Ascending aorta (tissue), 2 donors: Measurements from ENCODE around the gene CDC45. TPM values are rescaled to one million over a fixed set of nuclear protein-coding genes. Genes with fewer than 3 reads are reported as not detected.
A peak's percentile ranks its signal among the peaks of the same experiment; 100 is the strongest.
"Not testable (repeated sequence)": the region's sequence is repeated elsewhere in the genome, so short reads cannot be mapped to it uniquely, and the experiment has no call there.

Experiments used
- DNase-seq, 2 donors: peaks; one replicate each; pipeline ENCODE4 v3.0.0-alpha.2; 2019; ENCODE audit warnings: low spot score in 2 of 2
- H3K27ac ChIP-seq, 2 donors: fragments of 200-600 bp; sonication (generic); one replicate each; pipeline ENCODE4 v1.5.1; 2016 to 2017; ENCODE audit warnings: mild to moderate bottlenecking in 1 of 2
- H3K27me3 ChIP-seq: fragments of 200-600 bp; sonication (generic); one replicate; pipeline ENCODE4 v1.5.1; 2017
- H3K36me3 ChIP-seq, 2 donors: fragments of 200-600 bp; sonication (generic); one replicate each; pipeline ENCODE4 v1.5.1; 2016
- H3K4me1 ChIP-seq, 2 donors: fragments of 200-600 bp; sonication (generic); one replicate each; pipeline ENCODE4 v1.5.1; 2016 to 2017; ENCODE audit warnings: mild to moderate bottlenecking in 1 of 2
- H3K4me3 ChIP-seq, 2 donors: fragments of 200-600 bp; sonication (generic); one replicate each; pipeline ENCODE4 v1.5.1; 2016 to 2017; ENCODE audit warnings: mild to moderate bottlenecking in 1 of 2
- H3K9me3 ChIP-seq, 2 donors: fragments of 200-600 bp; sonication (generic); one replicate each; pipeline ENCODE4 v1.5.1; 2016
- intact Hi-C: fragments of 100-400 bp; cut with DNase I; formaldehyde crosslinking; loops from one replicate; pipeline ENCODE4 v1.15.1; 2023
- total RNA-seq: library from RNA; depleted of rRNA; stranded (reverse); fragments of >200 nt; gene quantifications from one replicate; pipeline ENCODE4 v1.1.0, GENCODE V29; 2016
- TF ChIP-seq, protein P1 (sequence below), 3 experiments: fragments of 200-600 bp in 2 of 3; fragments of 450-650 bp in 1 of 3; sonication (generic) in 2 of 3; IDR thresholded peaks; one replicate each; pipeline ENCODE4 v1.5.1; 2016 to 2019; ENCODE audit warnings: antibody characterized with exemption in 3 of 3, mild to moderate bottlenecking in 1 of 3, moderate library complexity in 1 of 3

The CDC45 gene
- total RNA-seq, 1 donor from 2014 or later, result not detected

DNA sequence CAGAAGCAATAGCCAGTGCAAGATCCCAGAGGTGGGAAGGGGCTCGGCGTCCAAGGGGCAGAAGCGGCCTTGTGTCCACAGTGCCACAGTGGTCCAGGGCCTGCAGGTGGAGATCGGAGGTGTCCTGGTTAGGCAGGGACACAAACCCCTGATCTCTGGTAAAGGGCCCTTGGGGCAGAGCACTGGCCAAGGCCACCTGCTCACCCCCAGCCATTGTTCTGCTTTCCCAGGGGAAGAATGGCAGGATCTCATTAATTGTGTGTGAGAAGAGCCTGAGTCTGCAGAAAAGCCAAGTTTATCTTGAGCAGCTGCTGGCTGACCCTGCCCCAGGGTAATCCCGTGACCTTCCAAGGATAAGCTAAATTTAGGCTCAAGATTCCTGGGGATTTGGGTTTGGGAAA is 47.6 kb downstream of the CDC45 start:
- Histone ChIP-seq H3K36me3 (no peaks in the 10 kb centered on the region), H3K27me3 (no peaks in the 10 kb centered on the region), H3K4me3 (no peak overlapping the region), H3K4me1 (no peaks in the 10 kb centered on the region), H3K27ac (no peak overlapping the region), H3K9me3 (no peaks in the 10 kb centered on the region)
- peak in 1 of 2 donors; percentile 60 for DNase-seq
- intact Hi-C loops, result no loop called here
- TF ChIP-seq, protein P1, sequence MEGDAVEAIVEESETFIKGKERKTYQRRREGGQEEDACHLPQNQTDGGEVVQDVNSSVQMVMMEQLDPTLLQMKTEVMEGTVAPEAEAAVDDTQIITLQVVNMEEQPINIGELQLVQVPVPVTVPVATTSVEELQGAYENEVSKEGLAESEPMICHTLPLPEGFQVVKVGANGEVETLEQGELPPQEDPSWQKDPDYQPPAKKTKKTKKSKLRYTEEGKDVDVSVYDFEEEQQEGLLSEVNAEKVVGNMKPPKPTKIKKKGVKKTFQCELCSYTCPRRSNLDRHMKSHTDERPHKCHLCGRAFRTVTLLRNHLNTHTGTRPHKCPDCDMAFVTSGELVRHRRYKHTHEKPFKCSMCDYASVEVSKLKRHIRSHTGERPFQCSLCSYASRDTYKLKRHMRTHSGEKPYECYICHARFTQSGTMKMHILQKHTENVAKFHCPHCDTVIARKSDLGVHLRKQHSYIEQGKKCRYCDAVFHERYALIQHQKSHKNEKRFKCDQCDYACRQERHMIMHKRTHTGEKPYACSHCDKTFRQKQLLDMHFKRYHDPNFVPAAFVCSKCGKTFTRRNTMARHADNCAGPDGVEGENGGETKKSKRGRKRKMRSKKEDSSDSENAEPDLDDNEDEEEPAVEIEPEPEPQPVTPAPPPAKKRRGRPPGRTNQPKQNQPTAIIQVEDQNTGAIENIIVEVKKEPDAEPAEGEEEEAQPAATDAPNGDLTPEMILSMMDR (IDR thresholded peaks at IDR 0.05), result no peak

DNA sequence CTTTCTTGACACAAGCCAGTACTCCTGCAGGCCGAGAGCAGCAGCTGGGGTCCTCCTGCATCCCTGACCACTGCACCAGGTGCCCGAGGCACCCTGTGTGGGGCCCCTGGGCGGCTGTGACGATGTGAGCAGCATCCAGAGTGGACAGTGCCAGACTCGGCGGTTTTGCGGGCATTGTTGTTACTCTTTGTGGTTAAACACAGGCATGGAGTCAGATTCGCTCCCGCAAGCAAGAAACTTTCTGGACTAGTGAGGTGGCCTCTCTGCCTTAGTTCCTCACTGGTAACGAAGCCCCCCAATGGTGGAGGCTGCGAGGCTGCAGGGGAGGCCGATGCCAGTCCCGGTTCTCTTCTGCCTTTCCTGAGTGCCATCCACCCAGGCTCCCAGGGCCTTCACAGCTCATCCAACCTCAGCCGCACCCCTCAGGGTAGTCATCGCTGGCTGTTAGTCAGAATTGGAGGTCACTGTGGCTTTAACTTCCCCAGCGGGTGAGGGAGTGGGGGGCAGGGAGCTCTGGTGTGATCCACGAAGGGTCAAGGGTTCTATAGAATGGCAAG is 48.2 kb downstream of the CDC45 start:
- Histone ChIP-seq H3K9me3 (no peaks in the 10 kb centered on the region), H3K27ac (no peak overlapping the region), H3K36me3 (no peaks in the 10 kb centered on the region), H3K27me3 (no peaks in the 10 kb centered on the region), H3K4me1 (no peaks in the 10 kb centered on the region), H3K4me3 (no peak overlapping the region)
- intact Hi-C loops, result no loop called here
- TF ChIP-seq, protein P1 (IDR thresholded peaks at IDR 0.05), result no peak
- DNase-seq, result peak in 1 of 2 donors; percentile 40

DNA sequence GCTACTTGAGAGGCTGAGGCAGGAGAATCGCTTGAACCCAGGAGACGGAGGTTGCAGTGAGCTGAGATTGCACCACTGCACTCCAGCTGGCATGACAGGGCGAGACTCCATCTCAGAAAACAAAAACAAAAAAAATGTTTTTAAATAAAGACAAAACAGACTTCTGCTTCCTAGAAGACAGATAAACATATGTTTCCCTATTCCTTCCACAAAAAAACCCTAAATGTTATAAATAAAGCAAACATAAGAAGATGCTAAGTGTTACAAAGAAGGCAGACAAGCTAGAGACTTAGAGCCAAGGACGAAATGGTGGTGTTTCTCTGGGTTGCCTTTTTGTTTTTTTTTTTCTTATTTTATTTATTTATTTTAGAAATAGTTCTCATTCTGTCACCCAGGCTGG is 50.1 kb downstream of the CDC45 start:
- intact Hi-C loops, result no loop called here
- H3K27ac ChIP-seq, result no peak overlapping the region
- DNase-seq, result no peak
- no peak overlapping the region for H3K4me3 ChIP-seq
- no peaks in the 10 kb centered on the region for H3K27me3 ChIP-seq
- H3K9me3 ChIP-seq, result no peaks in the 10 kb centered on the region
- TF ChIP-seq, protein P1 (IDR thresholded peaks at IDR 0.05), result no peak
- H3K36me3 ChIP-seq, result no peaks in the 10 kb centered on the region
- H3K4me1 ChIP-seq, result no peaks in the 10 kb centered on the region

DNA sequence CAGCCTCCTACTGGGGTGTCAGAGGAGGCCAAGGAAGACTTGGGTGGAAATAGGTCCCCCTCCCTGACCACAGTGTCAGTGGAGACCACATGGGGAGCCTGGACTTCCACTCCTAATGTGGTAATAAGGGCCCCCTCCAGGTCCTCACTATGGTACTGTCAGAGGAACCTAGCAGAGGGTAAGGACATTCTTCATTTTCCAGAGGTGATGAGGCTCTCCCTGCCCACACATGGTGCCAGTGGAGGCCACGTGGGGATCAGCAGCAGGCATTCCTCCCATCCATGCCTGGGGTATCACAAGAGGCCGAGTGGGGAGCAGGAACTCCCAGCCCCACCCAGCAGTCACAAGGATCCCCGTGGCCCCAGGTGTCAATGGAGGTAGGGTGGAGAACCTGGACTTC is 51.0 kb downstream of the CDC45 start:
- Histone ChIP-seq H3K4me1 (no peaks in the 10 kb centered on the region), H3K9me3 (no peaks in the 10 kb centered on the region), H3K27me3 (no peaks in the 10 kb centered on the region), H3K27ac (no peak overlapping the region), H3K36me3 (no peaks in the 10 kb centered on the region), H3K4me3 (no peak overlapping the region)
- peak in 1 of 2 donors; percentile 25 for DNase-seq
- TF ChIP-seq, protein P1 (IDR thresholded peaks at IDR 0.05), result no peak
- intact Hi-C loops, result no loop called here

DNA sequence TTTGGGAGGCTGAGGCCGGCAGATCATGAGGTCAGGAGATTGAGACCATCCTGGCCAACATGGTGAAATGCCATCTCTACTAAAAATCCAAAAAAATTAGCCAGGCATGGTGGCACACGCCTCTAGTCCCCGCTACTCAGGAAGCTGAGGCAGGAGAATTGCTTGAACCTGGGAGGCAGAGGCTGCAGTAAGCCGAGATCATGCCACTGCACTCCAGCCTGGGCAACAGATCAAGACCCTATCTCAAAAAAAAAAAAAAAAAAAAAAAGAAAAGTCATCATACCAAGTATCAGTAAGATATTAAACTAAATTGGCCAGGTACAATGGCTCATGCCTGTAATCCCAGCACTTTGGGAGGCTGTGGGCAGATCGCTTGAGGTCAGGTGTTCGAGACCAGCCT is 51.6 kb downstream of the CDC45 start:
- H3K4me3 ChIP-seq, DNase-seq, H3K27ac ChIP-seq, H3K4me1 ChIP-seq, intact Hi-C loops, H3K27me3 ChIP-seq, H3K9me3 ChIP-seq, H3K36me3 ChIP-seq: not testable (repeated sequence)

DNA sequence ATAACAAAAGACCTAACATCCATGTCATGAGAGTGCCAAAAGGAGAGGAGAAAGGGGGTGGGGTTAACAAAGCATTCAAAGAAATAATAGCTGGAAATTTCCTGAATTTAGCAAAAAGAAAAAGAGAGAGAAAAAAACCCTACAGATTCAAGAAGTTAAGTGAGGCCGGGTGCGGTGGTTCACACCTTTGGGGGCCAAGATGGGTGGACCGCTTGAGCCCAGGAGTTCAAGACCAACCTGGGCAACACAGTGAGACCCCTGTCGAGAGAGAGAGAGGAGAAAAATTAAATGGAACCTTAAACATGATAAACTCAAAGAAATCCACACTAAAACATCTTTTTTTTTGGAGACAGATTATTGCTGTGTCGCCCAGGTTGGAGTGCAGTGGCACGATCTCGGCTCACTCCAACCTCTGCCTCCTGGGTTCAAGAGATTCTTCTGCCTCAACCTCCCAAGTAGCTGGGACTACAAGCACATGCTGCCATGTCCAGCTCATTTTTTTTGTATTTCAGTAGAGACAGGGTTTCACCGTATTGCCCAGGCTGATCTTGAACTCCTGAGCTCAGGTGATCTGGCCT is 53.4 kb downstream of the CDC45 start:
- Histone ChIP-seq H3K9me3 (no peaks in the 10 kb centered on the region), H3K4me3 (no peak overlapping the region), H3K27me3 (no peaks in the 10 kb centered on the region), H3K27ac (no peak overlapping the region), H3K36me3 (no peaks in the 10 kb centered on the region), H3K4me1 (no peaks in the 10 kb centered on the region)
- TF ChIP-seq, protein P1 (IDR thresholded peaks at IDR 0.05), result no peak
- DNase-seq, result no peak
- intact Hi-C loops, result no loop called here
